GM18907 (cell line): ENCODE data around the gene NPPB.
"Not testable (repeated sequence)": the region's sequence is repeated elsewhere in the genome, so short reads cannot be mapped to it uniquely, and the experiment has no call there.

Experiments used
- ATAC-seq: cut with Tn5 transposase; IDR thresholded peaks from one replicate; pipeline ENCODE4 v1.9.1; 2021; ENCODE audit warnings: mild to moderate bottlenecking, moderate library complexity; ENCODE audit not compliant: unreplicated experiment

Gene NPPB

GRCh38 chr1:11858613-11858967 is at the start of gene NPPB:
Gene NPPB (minus strand): TSS chr1:11858945. CDS start chr1:11858833, 112 bp downstream.
- no peak for ATAC-seq

- ATAC-seq: peak; percentile 57
Observed at GRCh38 chr1:11908095-11908675, 49.4 kb upstream of the NPPB start.

GRCh38 chr1:11907275-11908094 is 48.7 kb upstream of the NPPB start:
- peak; percentile 56 for ATAC-seq

- ATAC-seq: no peak
Observed at GRCh38 chr1:11906870-11907269, 48.1 kb upstream of the NPPB start.

- ATAC-seq: no peak
Observed at GRCh38 chr1:11904978-11905377, 46.2 kb upstream of the NPPB start.

GRCh38 chr1:11904156-11904555 is 45.4 kb upstream of the NPPB start:
- ATAC-seq: not testable (repeated sequence)

GRCh38 chr1:11903210-11903609 is 44.5 kb upstream of the NPPB start:
- no peak for ATAC-seq

- not testable (repeated sequence) for ATAC-seq
Observed at GRCh38 chr1:11901446-11901845, 42.7 kb upstream of the NPPB start.

GRCh38 chr1:11898831-11899467 is 40.2 kb upstream of the NPPB start:
- no peak for ATAC-seq

GRCh38 chr1:11898086-11898785 is 39.5 kb upstream of the NPPB start:
- no peak for ATAC-seq

- ATAC-seq: not testable (repeated sequence)
Observed at GRCh38 chr1:11894501-11894900, 35.8 kb upstream of the NPPB start.

GRCh38 chr1:11893907-11894251 is 35.1 kb upstream of the NPPB start:
- no peak for ATAC-seq

GRCh38 chr1:11891433-11892186 is 32.9 kb upstream of the NPPB start:
- ATAC-seq: no peak

GRCh38 chr1:11888877-11889208 is 30.1 kb upstream of the NPPB start:
- ATAC-seq: no peak

- ATAC-seq: no peak
Observed at GRCh38 chr1:11888206-11888876, 29.6 kb upstream of the NPPB start.

GRCh38 chr1:11887666-11888007 is 28.9 kb upstream of the NPPB start:
- ATAC-seq: no peak

- no peak for ATAC-seq
Observed at GRCh38 chr1:11886986-11887665, 28.4 kb upstream of the NPPB start.

GRCh38 chr1:11885916-11886315 is 27.2 kb upstream of the NPPB start:
- no peak for ATAC-seq

- ATAC-seq: no peak
Observed at GRCh38 chr1:11882814-11883538, 24.2 kb upstream of the NPPB start.
